HL-60 (cell line): ENCODE measurements around the gene QPCT.

Source experiments
- GABPA ChIP-seq: IDR thresholded peaks from 2 replicates; pipeline ENCODE4 v1.6.1; 2012; ENCODE audit warnings: low read depth
- POLR2AphosphoS5 ChIP-seq: IDR thresholded peaks from 2 replicates; pipeline ENCODE4 v1.6.1; 2012; ENCODE audit warnings: low read depth
- SPI1 ChIP-seq: IDR thresholded peaks from 2 replicates; pipeline ENCODE4 v1.6.1; 2012; ENCODE audit warnings: low read depth, mild to moderate bottlenecking, borderline replicate concordance
- TF ChIP-seq, protein P1 (sequence below): IDR thresholded peaks from one replicate; pipeline ENCODE4 v1.5.1; 2011; ENCODE audit warnings: low read length, control low read depth, inconsistent platforms; ENCODE audit not compliant: insufficient read depth
- TF ChIP-seq, protein P2 (sequence below): IDR thresholded peaks from 2 replicates; pipeline ENCODE4 v1.6.1; 2012; ENCODE audit warnings: low read depth; ENCODE audit not compliant: insufficient replicate concordance

GRCh38 chr2:37377187-37377532 lies 32.7 kb downstream of the QPCT start:
- TF ChIP-seq POLR2AphosphoS5 = no peak
- TF ChIP-seq, protein P1, sequence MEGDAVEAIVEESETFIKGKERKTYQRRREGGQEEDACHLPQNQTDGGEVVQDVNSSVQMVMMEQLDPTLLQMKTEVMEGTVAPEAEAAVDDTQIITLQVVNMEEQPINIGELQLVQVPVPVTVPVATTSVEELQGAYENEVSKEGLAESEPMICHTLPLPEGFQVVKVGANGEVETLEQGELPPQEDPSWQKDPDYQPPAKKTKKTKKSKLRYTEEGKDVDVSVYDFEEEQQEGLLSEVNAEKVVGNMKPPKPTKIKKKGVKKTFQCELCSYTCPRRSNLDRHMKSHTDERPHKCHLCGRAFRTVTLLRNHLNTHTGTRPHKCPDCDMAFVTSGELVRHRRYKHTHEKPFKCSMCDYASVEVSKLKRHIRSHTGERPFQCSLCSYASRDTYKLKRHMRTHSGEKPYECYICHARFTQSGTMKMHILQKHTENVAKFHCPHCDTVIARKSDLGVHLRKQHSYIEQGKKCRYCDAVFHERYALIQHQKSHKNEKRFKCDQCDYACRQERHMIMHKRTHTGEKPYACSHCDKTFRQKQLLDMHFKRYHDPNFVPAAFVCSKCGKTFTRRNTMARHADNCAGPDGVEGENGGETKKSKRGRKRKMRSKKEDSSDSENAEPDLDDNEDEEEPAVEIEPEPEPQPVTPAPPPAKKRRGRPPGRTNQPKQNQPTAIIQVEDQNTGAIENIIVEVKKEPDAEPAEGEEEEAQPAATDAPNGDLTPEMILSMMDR = no peak
- TF ChIP-seq, protein P2, sequence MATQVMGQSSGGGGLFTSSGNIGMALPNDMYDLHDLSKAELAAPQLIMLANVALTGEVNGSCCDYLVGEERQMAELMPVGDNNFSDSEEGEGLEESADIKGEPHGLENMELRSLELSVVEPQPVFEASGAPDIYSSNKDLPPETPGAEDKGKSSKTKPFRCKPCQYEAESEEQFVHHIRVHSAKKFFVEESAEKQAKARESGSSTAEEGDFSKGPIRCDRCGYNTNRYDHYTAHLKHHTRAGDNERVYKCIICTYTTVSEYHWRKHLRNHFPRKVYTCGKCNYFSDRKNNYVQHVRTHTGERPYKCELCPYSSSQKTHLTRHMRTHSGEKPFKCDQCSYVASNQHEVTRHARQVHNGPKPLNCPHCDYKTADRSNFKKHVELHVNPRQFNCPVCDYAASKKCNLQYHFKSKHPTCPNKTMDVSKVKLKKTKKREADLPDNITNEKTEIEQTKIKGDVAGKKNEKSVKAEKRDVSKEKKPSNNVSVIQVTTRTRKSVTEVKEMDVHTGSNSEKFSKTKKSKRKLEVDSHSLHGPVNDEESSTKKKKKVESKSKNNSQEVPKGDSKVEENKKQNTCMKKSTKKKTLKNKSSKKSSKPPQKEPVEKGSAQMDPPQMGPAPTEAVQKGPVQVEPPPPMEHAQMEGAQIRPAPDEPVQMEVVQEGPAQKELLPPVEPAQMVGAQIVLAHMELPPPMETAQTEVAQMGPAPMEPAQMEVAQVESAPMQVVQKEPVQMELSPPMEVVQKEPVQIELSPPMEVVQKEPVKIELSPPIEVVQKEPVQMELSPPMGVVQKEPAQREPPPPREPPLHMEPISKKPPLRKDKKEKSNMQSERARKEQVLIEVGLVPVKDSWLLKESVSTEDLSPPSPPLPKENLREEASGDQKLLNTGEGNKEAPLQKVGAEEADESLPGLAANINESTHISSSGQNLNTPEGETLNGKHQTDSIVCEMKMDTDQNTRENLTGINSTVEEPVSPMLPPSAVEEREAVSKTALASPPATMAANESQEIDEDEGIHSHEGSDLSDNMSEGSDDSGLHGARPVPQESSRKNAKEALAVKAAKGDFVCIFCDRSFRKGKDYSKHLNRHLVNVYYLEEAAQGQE = no peak
- no peak for TF ChIP-seq GABPA
- TF ChIP-seq SPI1 = no peak
